ENCODE measurements around the gene ARHGAP42. TPM values are rescaled to one million over a fixed set of nuclear protein-coding genes. Genes with fewer than 3 reads are reported as not detected.

Gene ARHGAP42
- total and polyA plus RNA-seq, 4 donors, result 15.6 to 37.7 (median 30.5) TPM

- Histone ChIP-seq H3K9me3 (ENCODE audit: control insufficient read depth, insufficient read depth, low read length) (no peaks in the 10 kb centered on the region), H3K36me3 (ENCODE audit: control insufficient read depth, insufficient read depth, low read length) (no peaks in the 10 kb centered on the region), H3K4me3 (ENCODE audit: low read depth, low read length) (no peak overlapping the region), H3K27me3 (ENCODE audit: control insufficient read depth, insufficient read depth, low read length) (no peaks in the 10 kb centered on the region), H3K27ac (ENCODE audit: low read depth, low read length) (no peak overlapping the region), H3K4me1 (ENCODE audit: control insufficient read depth, insufficient read depth, low read length) (no peaks in the 10 kb centered on the region)
- no CpG with 5 or more reads among the region's 3 CpGs for WGBS (ENCODE audit: insufficient coverage)
- DNase-seq (ENCODE audit: low read depth in 4 of 6, low spot score in 6 of 6), result no peak
Measured at GRCh38 chr11:100712583-100712982, 25.5 kb downstream of the ARHGAP42 start.

- no peak for DNase-seq (ENCODE audit: low read depth in 4 of 6, low spot score in 6 of 6)
- WGBS (ENCODE audit: insufficient coverage), result 67% methylated on average over 1 of the region's 3 CpGs
- no peaks in the 10 kb centered on the region for H3K27me3 ChIP-seq (ENCODE audit: control insufficient read depth, insufficient read depth, low read length)
- no peaks in the 10 kb centered on the region for H3K36me3 ChIP-seq (ENCODE audit: control insufficient read depth, insufficient read depth, low read length)
- H3K4me1 ChIP-seq (ENCODE audit: control insufficient read depth, insufficient read depth, low read length), result no peaks in the 10 kb centered on the region
- H3K27ac ChIP-seq (ENCODE audit: low read depth, low read length), result no peak overlapping the region
- H3K9me3 ChIP-seq (ENCODE audit: control insufficient read depth, insufficient read depth, low read length), result no peaks in the 10 kb centered on the region
- H3K4me3 ChIP-seq (ENCODE audit: low read depth, low read length), result no peak overlapping the region
Measured at GRCh38 chr11:100715165-100715761, 28.2 kb downstream of the ARHGAP42 start.

GRCh38 chr11:100716838-100717237 is 29.8 kb downstream of the ARHGAP42 start:
- no peaks in the 10 kb centered on the region for H3K9me3 ChIP-seq (ENCODE audit: control insufficient read depth, insufficient read depth, low read length)

GRCh38 chr11:100719362-100719761 is 32.3 kb downstream of the ARHGAP42 start:
- no peak overlapping the region for H3K4me3 ChIP-seq (ENCODE audit: low read depth, low read length)
- H3K27ac ChIP-seq (ENCODE audit: low read depth, low read length), result peak overlapping the region; percentile 77

More at GRCh38 chr11:100716838-100717237, 29.8 kb downstream of the ARHGAP42 start:
- H3K27ac ChIP-seq (ENCODE audit: low read depth, low read length), result no peak overlapping the region
- no peaks in the 10 kb centered on the region for H3K36me3 ChIP-seq (ENCODE audit: control insufficient read depth, insufficient read depth, low read length)
- H3K4me1 ChIP-seq (ENCODE audit: control insufficient read depth, insufficient read depth, low read length), result no peaks in the 10 kb centered on the region
- 83% methylated on average over 1 of the region's 3 CpGs for WGBS (ENCODE audit: insufficient coverage)
- no peaks in the 10 kb centered on the region for H3K27me3 ChIP-seq (ENCODE audit: control insufficient read depth, insufficient read depth, low read length)
- no peak overlapping the region for H3K4me3 ChIP-seq (ENCODE audit: low read depth, low read length)
- no peak for DNase-seq (ENCODE audit: low read depth in 4 of 6, low spot score in 6 of 6)

GRCh38 chr11:100719809-100720221 is 32.7 kb downstream of the ARHGAP42 start:
- DNase-seq (ENCODE audit: low read depth in 4 of 6, low spot score in 6 of 6), result peak; percentile 26 to 85 (median 51)

More at GRCh38 chr11:100719362-100719761, 32.3 kb downstream of the ARHGAP42 start:
- Histone ChIP-seq H3K4me1 (ENCODE audit: control insufficient read depth, insufficient read depth, low read length) (no peaks in the 10 kb centered on the region), H3K36me3 (ENCODE audit: control insufficient read depth, insufficient read depth, low read length) (no peaks in the 10 kb centered on the region), H3K9me3 (ENCODE audit: control insufficient read depth, insufficient read depth, low read length) (no peaks in the 10 kb centered on the region), H3K27me3 (ENCODE audit: control insufficient read depth, insufficient read depth, low read length) (no peaks in the 10 kb centered on the region)
- peak; percentile 26 to 81 (median 42) for DNase-seq (ENCODE audit: low read depth in 4 of 6, low spot score in 6 of 6)
- WGBS (ENCODE audit: insufficient coverage), result 0% methylated on average over 1 of the region's 2 CpGs

GRCh38 chr11:100726680-100727079 is 39.6 kb downstream of the ARHGAP42 start:
- no peak overlapping the region for H3K4me3 ChIP-seq (ENCODE audit: low read depth, low read length)
- H3K9me3 ChIP-seq (ENCODE audit: control insufficient read depth, insufficient read depth, low read length), result no peaks in the 10 kb centered on the region
- no peaks in the 10 kb centered on the region for H3K36me3 ChIP-seq (ENCODE audit: control insufficient read depth, insufficient read depth, low read length)
- no CpG with 5 or more reads among the region's 1 CpG for WGBS (ENCODE audit: insufficient coverage)
- peak in 1 of 6 donors; percentile 69 for DNase-seq (ENCODE audit: low read depth in 4 of 6, low spot score in 6 of 6)
- H3K27me3 ChIP-seq (ENCODE audit: control insufficient read depth, insufficient read depth, low read length), result no peaks in the 10 kb centered on the region
- H3K4me1 ChIP-seq (ENCODE audit: control insufficient read depth, insufficient read depth, low read length), result no peaks in the 10 kb centered on the region
- no peak overlapping the region for H3K27ac ChIP-seq (ENCODE audit: low read depth, low read length)

More at GRCh38 chr11:100719809-100720221, 32.7 kb downstream of the ARHGAP42 start:
- Histone ChIP-seq H3K4me1 (ENCODE audit: control insufficient read depth, insufficient read depth, low read length) (no peaks in the 10 kb centered on the region), H3K27ac (ENCODE audit: low read depth, low read length) (peak overlapping the region; percentile 77), H3K36me3 (ENCODE audit: control insufficient read depth, insufficient read depth, low read length) (no peaks in the 10 kb centered on the region), H3K4me3 (ENCODE audit: low read depth, low read length) (no peak overlapping the region), H3K27me3 (ENCODE audit: control insufficient read depth, insufficient read depth, low read length) (no peaks in the 10 kb centered on the region), H3K9me3 (ENCODE audit: control insufficient read depth, insufficient read depth, low read length) (no peaks in the 10 kb centered on the region)
- 17% methylated on average over 2 of the region's 3 CpGs for WGBS (ENCODE audit: insufficient coverage)

GRCh38 chr11:100727410-100727809 is 40.3 kb downstream of the ARHGAP42 start:
- Histone ChIP-seq H3K4me3 (ENCODE audit: low read depth, low read length) (no peak overlapping the region), H3K27ac (ENCODE audit: low read depth, low read length) (no peak overlapping the region), H3K27me3 (ENCODE audit: control insufficient read depth, insufficient read depth, low read length) (no peaks in the 10 kb centered on the region), H3K4me1 (ENCODE audit: control insufficient read depth, insufficient read depth, low read length) (no peaks in the 10 kb centered on the region), H3K9me3 (ENCODE audit: control insufficient read depth, insufficient read depth, low read length) (no peaks in the 10 kb centered on the region), H3K36me3 (ENCODE audit: control insufficient read depth, insufficient read depth, low read length) (no peaks in the 10 kb centered on the region)
- no peak for DNase-seq (ENCODE audit: low read depth in 4 of 6, low spot score in 6 of 6)
- 93% methylated on average over 4 of the region's 9 CpGs for WGBS (ENCODE audit: insufficient coverage)

GRCh38 chr11:100730266-100730665 is 43.2 kb downstream of the ARHGAP42 start:
- Histone ChIP-seq H3K27me3 (ENCODE audit: control insufficient read depth, insufficient read depth, low read length) (no peaks in the 10 kb centered on the region), H3K27ac (ENCODE audit: low read depth, low read length) (no peak overlapping the region), H3K9me3 (ENCODE audit: control insufficient read depth, insufficient read depth, low read length) (no peaks in the 10 kb centered on the region), H3K36me3 (ENCODE audit: control insufficient read depth, insufficient read depth, low read length) (no peaks in the 10 kb centered on the region), H3K4me1 (ENCODE audit: control insufficient read depth, insufficient read depth, low read length) (no peaks in the 10 kb centered on the region), H3K4me3 (ENCODE audit: low read depth, low read length) (no peak overlapping the region)
- no peak for DNase-seq (ENCODE audit: low read depth in 4 of 6, low spot score in 6 of 6)
- WGBS (ENCODE audit: insufficient coverage), result 100% methylated on average over 1 of the region's 3 CpGs

GRCh38 chr11:100731471-100731870 is 44.4 kb downstream of the ARHGAP42 start:
- DNase-seq (ENCODE audit: low read depth in 4 of 6, low spot score in 6 of 6), result no peak
- H3K9me3 ChIP-seq (ENCODE audit: control insufficient read depth, insufficient read depth, low read length), result no peaks in the 10 kb centered on the region

GRCh38 chr11:100732949-100733348 is 45.9 kb downstream of the ARHGAP42 start:
- no peak overlapping the region for H3K27ac ChIP-seq (ENCODE audit: low read depth, low read length)
- no peaks in the 10 kb centered on the region for H3K9me3 ChIP-seq (ENCODE audit: control insufficient read depth, insufficient read depth, low read length)
- DNase-seq (ENCODE audit: low read depth in 4 of 6, low spot score in 6 of 6), result no peak
- no peaks in the 10 kb centered on the region for H3K27me3 ChIP-seq (ENCODE audit: control insufficient read depth, insufficient read depth, low read length)
- H3K4me3 ChIP-seq (ENCODE audit: low read depth, low read length), result no peak overlapping the region
- H3K4me1 ChIP-seq (ENCODE audit: control insufficient read depth, insufficient read depth, low read length), result no peaks in the 10 kb centered on the region
- H3K36me3 ChIP-seq (ENCODE audit: control insufficient read depth, insufficient read depth, low read length), result no peaks in the 10 kb centered on the region

More at GRCh38 chr11:100731471-100731870, 44.4 kb downstream of the ARHGAP42 start:
- no peaks in the 10 kb centered on the region for H3K4me1 ChIP-seq (ENCODE audit: control insufficient read depth, insufficient read depth, low read length)
- H3K27ac ChIP-seq (ENCODE audit: low read depth, low read length), result no peak overlapping the region
- H3K4me3 ChIP-seq (ENCODE audit: low read depth, low read length), result no peak overlapping the region
- no peaks in the 10 kb centered on the region for H3K27me3 ChIP-seq (ENCODE audit: control insufficient read depth, insufficient read depth, low read length)
- no peaks in the 10 kb centered on the region for H3K36me3 ChIP-seq (ENCODE audit: control insufficient read depth, insufficient read depth, low read length)
- 60% methylated on average over 1 of the region's 1 CpG for WGBS (ENCODE audit: insufficient coverage)

All from spinal cord (tissue), 10 donors.